Measurements from ENCODE around the gene TP53AIP1. TPM values are rescaled to one million over a fixed set of nuclear protein-coding genes. Genes with fewer than 3 reads are reported as not detected.

TP53AIP1 gene
- total and polyA plus RNA-seq, 2 experiments from 2014 or later, result 0.07 TPM; not detected in 1

DNA sequence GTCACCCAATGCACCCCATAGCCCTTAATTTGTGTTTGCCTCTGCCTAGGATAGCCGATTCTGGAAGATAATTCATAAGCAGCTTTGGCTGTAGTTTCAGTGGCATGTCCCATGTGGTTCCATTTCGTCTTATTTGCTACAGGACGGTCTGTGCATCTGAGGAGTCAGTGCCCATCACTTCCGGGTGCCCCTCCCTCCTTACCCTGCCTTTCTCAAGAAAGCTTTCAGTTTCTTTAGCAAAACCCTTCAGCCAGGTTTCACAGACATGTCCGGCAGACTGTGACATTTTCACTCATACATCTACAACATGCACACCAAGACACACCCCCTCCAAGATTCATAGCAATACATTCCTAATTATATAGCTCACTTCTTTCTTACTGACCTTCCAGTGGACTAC lies 14.3 kb downstream of the TP53AIP1 start:
- Mint-ChIP-seq H3K36me3 (ENCODE audit: low read depth) (no peaks in the 10 kb centered on the region), H3K27ac (no peak overlapping the region), H3K4me3 (no peak overlapping the region; the same call in 2 of the 3 replicates), H3K9me3 (no peaks in the 10 kb centered on the region; the same call in 2 of the 3 replicates), H3K4me1 (peaks cover 55% of the 10 kb centered on the region), H3K27me3 (ENCODE audit: insufficient read depth, low read depth, poor library complexity) (peaks cover 47% of the 10 kb centered on the region)
- Histone ChIP-seq H3F3A (replicated peaks; ENCODE audit: low read depth) (no peaks in the 10 kb centered on the region), H4K20me1 (replicated peaks; ENCODE audit: insufficient read depth) (no peaks in the 10 kb centered on the region), H3K27me3 (ENCODE audit: insufficient read depth) (peaks cover 49% of the 10 kb centered on the region; the same call in 1 of the 2 replicates), H3K27ac (ENCODE audit: low read depth) (no peak overlapping the region), H2AFZ (no peak overlapping the region), H3K4me2 (peak overlapping the region; percentile 31), H3K79me2 (replicated peaks; ENCODE audit: insufficient read depth) (no peaks in the 10 kb centered on the region), H3K4me1 (ENCODE audit: insufficient read depth) (peaks cover 37% of the 10 kb centered on the region), H3K4me3 (no peak overlapping the region), H3K36me3 (ENCODE audit: insufficient read depth) (no peaks in the 10 kb centered on the region), H3K9me2 (ENCODE audit: insufficient read depth) (no peaks in the 10 kb centered on the region)
- no peak for DNase-seq (ENCODE audit: low spot score)
- TF ChIP-seq JUNB (IDR thresholded peaks at IDR 0.05; ENCODE audit: unreplicated experiment) (no peak), EZH2 (IDR thresholded peaks at IDR 0.05; ENCODE audit: low read depth, unreplicated experiment) (no peak), STAT1 (IDR thresholded peaks at IDR 0.05; ENCODE audit: unreplicated experiment) (no peak), CREB1 (CRISPR knock-in tag; IDR thresholded peaks at IDR 0.05; ENCODE audit: low read depth) (no peak), ZNF331 (CRISPR knock-in tag; IDR thresholded peaks at IDR 0.05; ENCODE audit: low read depth) (no peak), POLR2AphosphoS5 (IDR thresholded peaks at IDR 0.05; ENCODE audit: low read depth) (no peak), EZH2phosphoT487 (IDR thresholded peaks at IDR 0.05; ENCODE audit: unreplicated experiment) (no peak), NANOG (IDR thresholded peaks at IDR 0.05; ENCODE audit: borderline replicate concordance) (no peak), ZNF114 (CRISPR knock-in tag; IDR thresholded peaks at IDR 0.05) (no peak)
- TF ChIP-seq, protein P1, sequence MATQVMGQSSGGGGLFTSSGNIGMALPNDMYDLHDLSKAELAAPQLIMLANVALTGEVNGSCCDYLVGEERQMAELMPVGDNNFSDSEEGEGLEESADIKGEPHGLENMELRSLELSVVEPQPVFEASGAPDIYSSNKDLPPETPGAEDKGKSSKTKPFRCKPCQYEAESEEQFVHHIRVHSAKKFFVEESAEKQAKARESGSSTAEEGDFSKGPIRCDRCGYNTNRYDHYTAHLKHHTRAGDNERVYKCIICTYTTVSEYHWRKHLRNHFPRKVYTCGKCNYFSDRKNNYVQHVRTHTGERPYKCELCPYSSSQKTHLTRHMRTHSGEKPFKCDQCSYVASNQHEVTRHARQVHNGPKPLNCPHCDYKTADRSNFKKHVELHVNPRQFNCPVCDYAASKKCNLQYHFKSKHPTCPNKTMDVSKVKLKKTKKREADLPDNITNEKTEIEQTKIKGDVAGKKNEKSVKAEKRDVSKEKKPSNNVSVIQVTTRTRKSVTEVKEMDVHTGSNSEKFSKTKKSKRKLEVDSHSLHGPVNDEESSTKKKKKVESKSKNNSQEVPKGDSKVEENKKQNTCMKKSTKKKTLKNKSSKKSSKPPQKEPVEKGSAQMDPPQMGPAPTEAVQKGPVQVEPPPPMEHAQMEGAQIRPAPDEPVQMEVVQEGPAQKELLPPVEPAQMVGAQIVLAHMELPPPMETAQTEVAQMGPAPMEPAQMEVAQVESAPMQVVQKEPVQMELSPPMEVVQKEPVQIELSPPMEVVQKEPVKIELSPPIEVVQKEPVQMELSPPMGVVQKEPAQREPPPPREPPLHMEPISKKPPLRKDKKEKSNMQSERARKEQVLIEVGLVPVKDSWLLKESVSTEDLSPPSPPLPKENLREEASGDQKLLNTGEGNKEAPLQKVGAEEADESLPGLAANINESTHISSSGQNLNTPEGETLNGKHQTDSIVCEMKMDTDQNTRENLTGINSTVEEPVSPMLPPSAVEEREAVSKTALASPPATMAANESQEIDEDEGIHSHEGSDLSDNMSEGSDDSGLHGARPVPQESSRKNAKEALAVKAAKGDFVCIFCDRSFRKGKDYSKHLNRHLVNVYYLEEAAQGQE (IDR thresholded peaks at IDR 0.05; ENCODE audit: unreplicated experiment), result no peak
- TF ChIP-seq, protein P2, sequence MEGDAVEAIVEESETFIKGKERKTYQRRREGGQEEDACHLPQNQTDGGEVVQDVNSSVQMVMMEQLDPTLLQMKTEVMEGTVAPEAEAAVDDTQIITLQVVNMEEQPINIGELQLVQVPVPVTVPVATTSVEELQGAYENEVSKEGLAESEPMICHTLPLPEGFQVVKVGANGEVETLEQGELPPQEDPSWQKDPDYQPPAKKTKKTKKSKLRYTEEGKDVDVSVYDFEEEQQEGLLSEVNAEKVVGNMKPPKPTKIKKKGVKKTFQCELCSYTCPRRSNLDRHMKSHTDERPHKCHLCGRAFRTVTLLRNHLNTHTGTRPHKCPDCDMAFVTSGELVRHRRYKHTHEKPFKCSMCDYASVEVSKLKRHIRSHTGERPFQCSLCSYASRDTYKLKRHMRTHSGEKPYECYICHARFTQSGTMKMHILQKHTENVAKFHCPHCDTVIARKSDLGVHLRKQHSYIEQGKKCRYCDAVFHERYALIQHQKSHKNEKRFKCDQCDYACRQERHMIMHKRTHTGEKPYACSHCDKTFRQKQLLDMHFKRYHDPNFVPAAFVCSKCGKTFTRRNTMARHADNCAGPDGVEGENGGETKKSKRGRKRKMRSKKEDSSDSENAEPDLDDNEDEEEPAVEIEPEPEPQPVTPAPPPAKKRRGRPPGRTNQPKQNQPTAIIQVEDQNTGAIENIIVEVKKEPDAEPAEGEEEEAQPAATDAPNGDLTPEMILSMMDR (conservative IDR thresholded peaks at IDR 0.05; ENCODE audit: low read depth in 2 of 2), result no peak
- TF ChIP-seq, protein P3, sequence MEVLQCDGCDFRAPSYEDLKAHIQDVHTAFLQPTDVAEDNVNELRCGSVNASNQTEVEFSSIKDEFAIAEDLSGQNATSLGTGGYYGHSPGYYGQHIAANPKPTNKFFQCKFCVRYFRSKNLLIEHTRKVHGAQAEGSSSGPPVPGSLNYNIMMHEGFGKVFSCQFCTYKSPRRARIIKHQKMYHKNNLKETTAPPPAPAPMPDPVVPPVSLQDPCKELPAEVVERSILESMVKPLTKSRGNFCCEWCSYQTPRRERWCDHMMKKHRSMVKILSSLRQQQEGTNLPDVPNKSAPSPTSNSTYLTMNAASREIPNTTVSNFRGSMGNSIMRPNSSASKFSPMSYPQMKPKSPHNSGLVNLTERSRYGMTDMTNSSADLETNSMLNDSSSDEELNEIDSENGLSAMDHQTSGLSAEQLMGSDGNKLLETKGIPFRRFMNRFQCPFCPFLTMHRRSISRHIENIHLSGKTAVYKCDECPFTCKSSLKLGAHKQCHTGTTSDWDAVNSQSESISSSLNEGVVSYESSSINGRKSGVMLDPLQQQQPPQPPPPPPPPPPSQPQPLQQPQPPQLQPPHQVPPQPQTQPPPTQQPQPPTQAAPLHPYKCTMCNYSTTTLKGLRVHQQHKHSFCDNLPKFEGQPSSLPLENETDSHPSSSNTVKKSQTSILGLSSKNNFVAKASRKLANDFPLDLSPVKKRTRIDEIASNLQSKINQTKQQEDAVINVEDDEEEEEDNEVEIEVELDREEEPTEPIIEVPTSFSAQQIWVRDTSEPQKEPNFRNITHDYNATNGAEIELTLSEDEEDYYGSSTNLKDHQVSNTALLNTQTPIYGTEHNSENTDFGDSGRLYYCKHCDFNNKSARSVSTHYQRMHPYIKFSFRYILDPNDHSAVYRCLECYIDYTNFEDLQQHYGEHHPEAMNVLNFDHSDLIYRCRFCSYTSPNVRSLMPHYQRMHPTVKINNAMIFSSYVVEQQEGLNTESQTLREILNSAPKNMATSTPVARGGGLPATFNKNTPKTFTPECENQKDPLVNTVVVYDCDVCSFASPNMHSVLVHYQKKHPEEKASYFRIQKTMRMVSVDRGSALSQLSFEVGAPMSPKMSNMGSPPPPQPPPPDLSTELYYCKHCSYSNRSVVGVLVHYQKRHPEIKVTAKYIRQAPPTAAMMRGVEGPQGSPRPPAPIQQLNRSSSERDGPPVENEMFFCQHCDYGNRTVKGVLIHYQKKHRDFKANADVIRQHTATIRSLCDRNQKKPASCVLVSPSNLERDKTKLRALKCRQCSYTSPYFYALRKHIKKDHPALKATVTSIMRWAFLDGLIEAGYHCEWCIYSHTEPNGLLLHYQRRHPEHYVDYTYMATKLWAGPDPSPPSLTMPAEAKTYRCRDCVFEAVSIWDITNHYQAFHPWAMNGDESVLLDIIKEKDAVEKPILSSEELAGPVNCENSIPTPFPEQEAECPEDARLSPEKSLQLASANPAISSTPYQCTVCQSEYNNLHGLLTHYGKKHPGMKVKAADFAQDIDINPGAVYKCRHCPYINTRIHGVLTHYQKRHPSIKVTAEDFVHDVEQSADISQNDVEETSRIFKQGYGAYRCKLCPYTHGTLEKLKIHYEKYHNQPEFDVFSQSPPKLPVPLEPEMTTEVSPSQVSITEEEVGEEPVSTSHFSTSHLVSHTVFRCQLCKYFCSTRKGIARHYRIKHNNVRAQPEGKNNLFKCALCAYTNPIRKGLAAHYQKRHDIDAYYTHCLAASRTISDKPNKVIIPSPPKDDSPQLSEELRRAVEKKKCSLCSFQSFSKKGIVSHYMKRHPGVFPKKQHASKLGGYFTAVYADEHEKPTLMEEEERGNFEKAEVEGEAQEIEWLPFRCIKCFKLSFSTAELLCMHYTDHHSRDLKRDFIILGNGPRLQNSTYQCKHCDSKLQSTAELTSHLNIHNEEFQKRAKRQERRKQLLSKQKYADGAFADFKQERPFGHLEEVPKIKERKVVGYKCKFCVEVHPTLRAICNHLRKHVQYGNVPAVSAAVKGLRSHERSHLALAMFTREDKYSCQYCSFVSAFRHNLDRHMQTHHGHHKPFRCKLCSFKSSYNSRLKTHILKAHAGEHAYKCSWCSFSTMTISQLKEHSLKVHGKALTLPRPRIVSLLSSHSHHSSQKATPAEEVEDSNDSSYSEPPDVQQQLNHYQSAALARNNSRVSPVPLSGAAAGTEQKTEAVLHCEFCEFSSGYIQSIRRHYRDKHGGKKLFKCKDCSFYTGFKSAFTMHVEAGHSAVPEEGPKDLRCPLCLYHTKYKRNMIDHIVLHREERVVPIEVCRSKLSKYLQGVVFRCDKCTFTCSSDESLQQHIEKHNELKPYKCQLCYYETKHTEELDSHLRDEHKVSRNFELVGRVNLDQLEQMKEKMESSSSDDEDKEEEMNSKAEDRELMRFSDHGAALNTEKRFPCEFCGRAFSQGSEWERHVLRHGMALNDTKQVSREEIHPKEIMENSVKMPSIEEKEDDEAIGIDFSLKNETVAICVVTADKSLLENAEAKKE (CRISPR knock-in tag; IDR thresholded peaks at IDR 0.05), result no peak
- TF ChIP-seq, protein P4, sequence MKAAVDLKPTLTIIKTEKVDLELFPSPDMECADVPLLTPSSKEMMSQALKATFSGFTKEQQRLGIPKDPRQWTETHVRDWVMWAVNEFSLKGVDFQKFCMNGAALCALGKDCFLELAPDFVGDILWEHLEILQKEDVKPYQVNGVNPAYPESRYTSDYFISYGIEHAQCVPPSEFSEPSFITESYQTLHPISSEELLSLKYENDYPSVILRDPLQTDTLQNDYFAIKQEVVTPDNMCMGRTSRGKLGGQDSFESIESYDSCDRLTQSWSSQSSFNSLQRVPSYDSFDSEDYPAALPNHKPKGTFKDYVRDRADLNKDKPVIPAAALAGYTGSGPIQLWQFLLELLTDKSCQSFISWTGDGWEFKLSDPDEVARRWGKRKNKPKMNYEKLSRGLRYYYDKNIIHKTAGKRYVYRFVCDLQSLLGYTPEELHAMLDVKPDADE (IDR thresholded peaks at IDR 0.05), result no peak
- ATAC-seq, result no peak

All from GM23338 (cell line).